ENCODE data around the gene FYN.

DNA sequence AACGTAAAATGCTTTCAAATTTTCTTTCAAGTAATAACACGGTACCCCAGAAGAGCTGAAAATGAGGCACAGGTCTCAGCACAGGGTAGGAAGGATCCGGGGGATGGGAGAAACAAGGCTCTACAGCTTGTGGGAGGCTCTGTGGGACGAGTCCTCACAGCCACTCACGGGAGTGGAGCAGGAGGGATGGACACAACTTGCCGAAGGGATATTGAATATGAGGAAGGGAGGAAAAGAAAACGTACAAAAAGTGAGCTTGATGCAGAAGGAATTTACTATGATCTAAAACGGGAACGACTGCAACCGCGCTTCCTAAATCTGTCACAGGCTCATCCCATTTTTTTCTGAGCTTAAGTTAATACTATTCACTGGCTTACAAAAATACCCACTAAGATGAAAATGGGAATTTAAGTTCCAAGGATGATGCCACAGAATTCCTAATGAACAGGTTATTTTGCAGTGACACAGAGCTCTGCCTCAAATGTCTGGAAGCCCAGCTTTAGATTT, 72.9 kb downstream of the FYN start:
- TF ChIP-seq, protein P1, sequence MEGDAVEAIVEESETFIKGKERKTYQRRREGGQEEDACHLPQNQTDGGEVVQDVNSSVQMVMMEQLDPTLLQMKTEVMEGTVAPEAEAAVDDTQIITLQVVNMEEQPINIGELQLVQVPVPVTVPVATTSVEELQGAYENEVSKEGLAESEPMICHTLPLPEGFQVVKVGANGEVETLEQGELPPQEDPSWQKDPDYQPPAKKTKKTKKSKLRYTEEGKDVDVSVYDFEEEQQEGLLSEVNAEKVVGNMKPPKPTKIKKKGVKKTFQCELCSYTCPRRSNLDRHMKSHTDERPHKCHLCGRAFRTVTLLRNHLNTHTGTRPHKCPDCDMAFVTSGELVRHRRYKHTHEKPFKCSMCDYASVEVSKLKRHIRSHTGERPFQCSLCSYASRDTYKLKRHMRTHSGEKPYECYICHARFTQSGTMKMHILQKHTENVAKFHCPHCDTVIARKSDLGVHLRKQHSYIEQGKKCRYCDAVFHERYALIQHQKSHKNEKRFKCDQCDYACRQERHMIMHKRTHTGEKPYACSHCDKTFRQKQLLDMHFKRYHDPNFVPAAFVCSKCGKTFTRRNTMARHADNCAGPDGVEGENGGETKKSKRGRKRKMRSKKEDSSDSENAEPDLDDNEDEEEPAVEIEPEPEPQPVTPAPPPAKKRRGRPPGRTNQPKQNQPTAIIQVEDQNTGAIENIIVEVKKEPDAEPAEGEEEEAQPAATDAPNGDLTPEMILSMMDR (IDR thresholded peaks at IDR 0.05): no peak
- no peak for TF ChIP-seq POLR2A (IDR thresholded peaks at IDR 0.05)

Data from vagina (tissue), 2 donors.